HepG2 (cell line): Measurements from ENCODE around the gene TMEM238. TPM values are rescaled to one million over a fixed set of nuclear protein-coding genes. Genes with fewer than 3 reads are reported as not detected.

Source experiments
- HMGXB3 ChIP-seq: sonication (generic); formaldehyde crosslinking; IDR thresholded peaks from 2 replicates; pipeline ENCODE4 v1.4.0; 2020; ENCODE audit warnings: missing genetic modification reagents, borderline replicate concordance
- RARA ChIP-seq: IDR thresholded peaks from 2 replicates; pipeline ENCODE4 v1.6.1; 2016; ENCODE audit warnings: missing genetic modification reagents, missing compliant biosample characterization
- RFX1 ChIP-seq: fragments of 450-650 bp; IDR thresholded peaks from 2 replicates; pipeline ENCODE4 v1.6.1; 2017
- SCMH1 ChIP-seq: sonication (generic); formaldehyde crosslinking; IDR thresholded peaks from 2 replicates; pipeline ENCODE4 v1.9.0; 2021; ENCODE audit warnings: missing genetic modification reagents, mild to moderate bottlenecking, borderline replicate concordance
- STAT6 ChIP-seq: sonication (generic); formaldehyde crosslinking; IDR thresholded peaks from 2 replicates; pipeline ENCODE4 v1.4.0; 2020; ENCODE audit warnings: missing genetic modification reagents, mild to moderate bottlenecking, borderline replicate concordance
- ZFY ChIP-seq: sonication (generic); formaldehyde crosslinking; IDR thresholded peaks from 2 replicates; pipeline ENCODE4 v1.4.0; 2020; ENCODE audit warnings: missing genetic modification reagents
- ZNF251 ChIP-seq: sonication (generic); formaldehyde crosslinking; IDR thresholded peaks from 2 replicates; pipeline ENCODE4 v1.9.0; 2021; ENCODE audit warnings: mild to moderate bottlenecking, missing genetic modification reagents
- ZNF432 ChIP-seq: sonication (generic); formaldehyde crosslinking; IDR thresholded peaks from 2 replicates; pipeline ENCODE4 v1.5.0; 2020; ENCODE audit warnings: missing genetic modification reagents, mild to moderate bottlenecking, borderline replicate concordance
- polyA plus RNA-seq, 8 experiments: library from polyadenylated mRNA; depleted of rRNA in 3 of 8; stranded (reverse) in 7 of 8; unstranded in 1 of 8; fragments of >200 nt; fragmentation: Illumina TruSeq in 4 of 8; extraction: Trizol in 4 of 8; gene quantifications; 2 replicates each; pipeline versions ENCODE4 v1.2.1 to v1.2.3, GENCODE V29; 2011 to 2016; ENCODE audit warnings: low read depth in 4 of 8, missing spikeins in 1 of 8, mixed read lengths in 1 of 8; ENCODE audit not compliant: insufficient read depth in 1 of 8
- total RNA-seq, 5 experiments: library from RNA; depleted of rRNA; stranded (reverse); fragments of >200 nt; fragmentation: Illumina TruSeq; extraction: Trizol; gene quantifications; 2 replicates each; pipeline ENCODE4 v1.2.3, GENCODE V29; 2016; ENCODE audit warnings: low read depth in 1 of 5
- TF ChIP-seq, protein P1 (sequence below): sonication (generic); formaldehyde crosslinking; IDR thresholded peaks from 2 replicates; pipeline ENCODE4 v1.5.0; 2020; ENCODE audit warnings: missing genetic modification reagents

The TMEM238 gene
- total and polyA plus RNA-seq, 2 of the 13 experiments (the other 11 are each of a cell fraction or from before 2014, with no cell fraction given), result not detected

- TF ChIP-seq RARA (peak; percentile 50; the same call in 1 of the 2 replicates), ZNF432 (no peak), ZNF251 (CRISPR knock-in tag) (no peak), HMGXB3 (peak; percentile 85), STAT6 (CRISPR knock-in tag) (0 out of 2 replicates have a peak, but pooled peaks have one; percentile 46), SCMH1 (CRISPR knock-in tag) (no peak), ZFY (CRISPR knock-in tag) (peak; percentile 85), RFX1 (no peak)
- TF ChIP-seq, protein P1, sequence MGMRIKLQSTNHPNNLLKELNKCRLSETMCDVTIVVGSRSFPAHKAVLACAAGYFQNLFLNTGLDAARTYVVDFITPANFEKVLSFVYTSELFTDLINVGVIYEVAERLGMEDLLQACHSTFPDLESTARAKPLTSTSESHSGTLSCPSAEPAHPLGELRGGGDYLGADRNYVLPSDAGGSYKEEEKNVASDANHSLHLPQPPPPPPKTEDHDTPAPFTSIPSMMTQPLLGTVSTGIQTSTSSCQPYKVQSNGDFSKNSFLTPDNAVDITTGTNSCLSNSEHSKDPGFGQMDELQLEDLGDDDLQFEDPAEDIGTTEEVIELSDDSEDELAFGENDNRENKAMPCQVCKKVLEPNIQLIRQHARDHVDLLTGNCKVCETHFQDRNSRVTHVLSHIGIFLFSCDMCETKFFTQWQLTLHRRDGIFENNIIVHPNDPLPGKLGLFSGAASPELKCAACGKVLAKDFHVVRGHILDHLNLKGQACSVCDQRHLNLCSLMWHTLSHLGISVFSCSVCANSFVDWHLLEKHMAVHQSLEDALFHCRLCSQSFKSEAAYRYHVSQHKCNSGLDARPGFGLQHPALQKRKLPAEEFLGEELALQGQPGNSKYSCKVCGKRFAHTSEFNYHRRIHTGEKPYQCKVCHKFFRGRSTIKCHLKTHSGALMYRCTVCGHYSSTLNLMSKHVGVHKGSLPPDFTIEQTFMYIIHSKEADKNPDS (CRISPR knock-in tag), result no peak
Measured at GRCh38 chr19:55385724-55386492, 1.8 kb upstream of the TMEM238 start, which contains the start of gene RPL28 (continued).
